Ectodermal cell (in vitro differentiated cells): ENCODE results near the gene GOLGA8R. TPM values are rescaled to one million over a fixed set of nuclear protein-coding genes. Genes with fewer than 3 reads are reported as not detected.
"Not testable (repeated sequence)": the region's sequence is repeated elsewhere in the genome, so short reads cannot be mapped to it uniquely, and the experiment has no call there.

Experiments used
- H3K27ac ChIP-seq: 2 replicates; pipeline ENCODE4 v1.7.0; 2013; ENCODE audit warnings: mild to moderate bottlenecking, low read depth, low read length; ENCODE audit not compliant: insufficient read depth, poor library complexity, severe bottlenecking
- H3K27me3 ChIP-seq: 2 replicates; pipeline ENCODE4 v1.7.0; 2013; ENCODE audit warnings: mild to moderate bottlenecking, low read length; ENCODE audit not compliant: insufficient read depth, control insufficient read depth, poor library complexity, severe bottlenecking
- H3K36me3 ChIP-seq: one replicate; pipeline ENCODE4 v1.7.0; 2013; ENCODE audit warnings: low read length; ENCODE audit not compliant: control insufficient read depth, insufficient read depth
- H3K4me1 ChIP-seq: one replicate; pipeline ENCODE4 v1.7.0; 2013; ENCODE audit warnings: low read length; ENCODE audit not compliant: control insufficient read depth, insufficient read depth
- H3K4me3 ChIP-seq: 2 replicates; pipeline ENCODE4 v1.7.0; 2013; ENCODE audit warnings: low read depth, low read length, control low read depth; ENCODE audit not compliant: insufficient read depth
- H3K9me3 ChIP-seq: 2 replicates; pipeline ENCODE4 v1.7.0; 2013; ENCODE audit warnings: mild to moderate bottlenecking, low read length, moderate library complexity; ENCODE audit not compliant: control insufficient read depth
- WGBS, 2 experiments: methylation state at CpG; one replicate each; pipeline ENCODE4 v1.1.7; 2013; ENCODE audit warnings: missing lambda C conversion rate in 2 of 2; 5-methylcytosine and 5-hydroxymethylcytosine counted together
- polyA plus RNA-seq, 4 experiments: library from polyadenylated mRNA; stranded (reverse); fragments of 50-300 nt; gene quantifications; one replicate each; pipeline ENCODE4 v1.2.3, GENCODE V29; 2013

GOLGA8R gene, protein sequence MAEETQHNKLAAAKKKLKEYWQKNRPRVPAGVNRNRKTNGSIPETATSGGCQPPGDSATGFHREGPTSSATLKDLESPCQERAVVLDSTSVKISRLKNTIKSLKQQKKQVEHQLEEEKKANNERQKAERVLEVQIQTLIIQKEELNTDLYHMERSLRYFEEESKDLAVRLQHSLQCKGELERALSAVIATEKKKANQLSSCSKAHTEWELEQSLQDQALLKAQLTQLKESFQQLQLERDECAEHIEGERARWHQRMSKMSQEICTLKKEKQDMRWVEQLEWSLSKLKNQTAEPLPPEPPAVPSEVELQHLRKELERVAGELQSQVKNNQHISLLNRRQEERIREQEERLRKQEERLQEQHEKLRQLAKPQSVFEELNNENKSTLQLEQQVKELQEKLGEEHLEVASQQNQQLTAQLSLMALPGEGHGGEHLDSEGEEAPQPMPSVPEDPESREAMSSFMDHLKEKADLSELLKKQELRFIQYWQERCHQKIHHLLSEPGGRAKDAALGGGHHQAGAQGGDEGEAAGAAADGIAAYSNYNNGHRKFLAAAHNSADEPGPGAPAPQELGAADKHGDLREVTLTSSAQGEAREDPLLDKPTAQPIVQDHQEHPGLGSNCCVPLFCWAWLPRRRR
- not detected for polyA plus RNA-seq (2013, experiment 1 of 4)
- polyA plus RNA-seq (2013, experiment 2 of 4): not detected
- polyA plus RNA-seq (2013, experiment 3 of 4): not detected
- not detected for polyA plus RNA-seq (2013, experiment 4 of 4)

DNA sequence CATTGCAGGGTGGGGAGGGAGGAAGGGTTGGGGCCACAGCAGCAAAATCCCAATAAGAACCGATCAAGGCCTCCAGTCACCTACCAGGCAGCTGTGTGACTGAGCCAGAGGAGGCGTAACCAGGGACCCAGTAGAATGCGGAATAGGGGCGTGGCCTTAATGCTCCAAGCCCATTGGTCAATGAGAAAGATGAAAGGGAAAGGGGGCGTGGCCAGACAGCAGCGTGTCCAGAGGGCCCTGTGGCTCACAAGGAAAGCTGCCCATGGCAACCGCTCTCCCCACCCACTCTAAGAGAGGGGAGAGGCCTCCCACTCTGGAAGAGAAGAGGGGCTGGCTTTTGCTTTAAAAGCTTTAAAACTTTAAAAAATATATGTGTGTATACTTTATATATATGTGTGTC lies at the start of gene GOLGA8R:
TSS of gene GOLGA8R (minus strand) at position 101 of the 400 bp plus-strand sequence. CDS start at position 3, 98 bp downstream.
- H3K4me1 ChIP-seq, H3K4me3 ChIP-seq, H3K36me3 ChIP-seq, H3K9me3 ChIP-seq, H3K27me3 ChIP-seq, H3K27ac ChIP-seq: not testable (repeated sequence)
- WGBS, 2 experiments: no CpG with 5 or more reads among the region's 7 CpGs

DNA sequence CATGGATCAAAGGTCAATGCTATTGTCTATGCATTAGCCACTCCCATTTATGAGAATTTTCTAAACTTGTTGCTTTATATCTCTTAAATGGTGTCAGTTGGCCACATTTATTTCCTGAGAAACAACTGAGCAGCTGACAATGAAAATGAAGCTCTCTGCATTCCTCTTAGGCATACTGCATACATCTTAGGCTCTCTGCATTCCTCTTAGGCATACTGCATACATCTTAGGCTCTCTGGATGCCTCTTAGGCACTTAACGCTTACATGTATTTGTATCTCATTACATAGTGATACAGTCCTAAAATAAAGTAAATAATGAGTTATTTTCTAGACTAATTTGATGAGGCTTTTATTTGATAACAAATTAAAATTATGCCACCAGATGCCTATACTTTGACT lies 49.8 kb upstream of the GOLGA8R start:
- H3K27ac ChIP-seq, H3K36me3 ChIP-seq, H3K4me1 ChIP-seq, H3K27me3 ChIP-seq, H3K4me3 ChIP-seq, H3K9me3 ChIP-seq: not testable (repeated sequence)
- WGBS, 2 experiments: no CpG with 5 or more reads among the region's 1 CpG

- not testable (repeated sequence) for H3K27ac ChIP-seq, H3K4me3 ChIP-seq, H3K27me3 ChIP-seq, H3K4me1 ChIP-seq, H3K36me3 ChIP-seq, H3K9me3 ChIP-seq
- WGBS, 2 experiments: no CpG with 5 or more reads among the region's 9 CpGs
Measured at GRCh38 chr15:30462176-30462575, 48.1 kb upstream of the GOLGA8R start.

DNA sequence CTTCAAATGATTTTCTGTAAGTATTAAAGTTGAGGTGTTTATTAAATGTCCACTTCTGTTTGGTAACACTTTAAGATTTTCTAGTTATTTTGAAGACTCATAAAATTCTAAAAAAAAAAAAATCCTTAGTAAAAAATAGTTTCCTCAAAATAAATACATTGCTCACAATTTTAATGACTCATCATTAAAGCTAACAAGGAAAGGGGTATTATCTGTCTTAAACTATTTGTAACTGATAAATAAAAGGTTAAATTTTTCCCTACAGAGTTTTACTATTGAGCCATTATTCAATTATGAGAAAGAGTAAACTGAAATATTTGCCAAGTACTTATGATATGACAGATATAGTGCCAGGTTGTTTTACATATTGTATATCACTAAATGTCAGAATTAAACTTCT lies 38.6 kb upstream of the GOLGA8R start:
- H3K27ac ChIP-seq, H3K36me3 ChIP-seq, H3K4me1 ChIP-seq, H3K27me3 ChIP-seq, H3K4me3 ChIP-seq, H3K9me3 ChIP-seq: not testable (repeated sequence)

- not testable (repeated sequence) for H3K27me3 ChIP-seq, H3K4me1 ChIP-seq, H3K4me3 ChIP-seq, H3K36me3 ChIP-seq, H3K9me3 ChIP-seq, H3K27ac ChIP-seq
- no CpG with 5 or more reads among the region's 3 CpGs for WGBS, 2 experiments
Measured at GRCh38 chr15:30438348-30438747, 24.3 kb upstream of the GOLGA8R start.

DNA sequence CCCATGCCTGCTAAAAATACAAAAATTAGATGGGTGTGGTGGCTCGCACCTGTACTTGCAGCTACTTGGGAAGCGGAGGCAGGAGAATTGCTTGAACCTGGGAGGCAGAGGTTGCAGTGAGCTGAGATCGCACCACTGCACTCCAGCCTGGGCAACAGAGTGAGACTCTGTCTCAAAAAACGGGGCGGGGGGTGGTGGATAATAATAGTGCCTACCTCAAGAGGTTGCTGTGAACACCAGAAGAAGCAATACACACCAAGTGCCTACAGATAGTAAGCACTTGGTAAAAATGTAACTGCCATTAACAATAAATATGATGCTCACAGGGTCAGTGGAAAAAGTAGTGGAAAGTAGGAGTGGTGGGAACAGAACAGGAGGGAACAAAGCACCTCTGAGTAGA lies 21.8 kb upstream of the GOLGA8R start:
- H3K27ac ChIP-seq, H3K27me3 ChIP-seq, H3K9me3 ChIP-seq, H3K4me3 ChIP-seq, H3K4me1 ChIP-seq, H3K36me3 ChIP-seq: not testable (repeated sequence)
- whole genome bisulfite sequencing, 2 experiments: 90 to 94% methylated on average over 2 of the region's 5 CpGs

GRCh38 chr15:30420723-30421122 lies 6.7 kb upstream of the GOLGA8R start:
- H3K4me3 ChIP-seq, H3K9me3 ChIP-seq, H3K36me3 ChIP-seq, H3K4me1 ChIP-seq, H3K27me3 ChIP-seq, H3K27ac ChIP-seq: not testable (repeated sequence)
- 91 to 98% methylated on average over 4 to 6 of the region's 6 CpGs for WGBS, 2 experiments

DNA sequence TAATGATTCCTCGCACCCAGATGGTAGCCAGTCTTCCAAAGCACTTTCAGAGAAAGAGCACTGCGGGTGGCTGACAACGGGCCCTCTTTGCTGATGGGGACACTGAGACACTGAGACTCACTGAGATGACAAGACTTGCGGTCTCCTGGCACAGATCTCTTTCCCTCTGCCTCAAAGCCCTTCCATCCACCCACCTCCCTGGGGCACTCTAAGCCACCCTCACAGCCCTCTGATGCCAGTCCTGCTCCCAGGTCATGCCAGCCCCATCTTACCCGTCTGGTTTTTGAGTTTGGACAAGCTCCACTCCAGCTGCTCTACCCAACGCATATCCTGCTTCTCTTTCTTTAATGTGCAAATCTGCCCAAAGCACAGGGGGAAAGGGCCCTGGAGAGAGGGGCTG lies 6.4 kb downstream of the GOLGA8R start:
- not testable (repeated sequence) for H3K4me3 ChIP-seq

DNA sequence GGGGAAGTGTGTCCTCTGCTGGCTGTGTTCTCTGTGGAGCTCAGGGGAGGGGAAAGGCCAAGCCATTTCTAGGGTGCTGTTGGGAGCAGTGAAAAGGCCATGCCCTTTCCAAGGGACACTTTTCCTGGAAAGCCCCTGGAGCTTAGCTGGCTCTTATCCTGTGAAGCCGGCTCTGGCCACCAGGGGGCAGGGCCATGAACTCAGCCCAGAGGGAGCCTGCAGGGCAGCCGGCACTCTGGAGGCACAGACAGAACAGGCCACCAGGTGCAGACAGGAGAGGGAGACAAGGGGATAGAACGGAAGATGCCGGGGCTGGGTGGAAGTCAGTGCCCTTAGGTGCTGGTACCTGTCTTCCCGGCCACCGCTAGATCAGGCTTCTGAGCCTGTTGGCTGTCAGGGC lies 15.1 kb downstream of the GOLGA8R start:
- not testable (repeated sequence) for H3K27me3 ChIP-seq, H3K4me1 ChIP-seq, H3K9me3 ChIP-seq, H3K36me3 ChIP-seq, H3K4me3 ChIP-seq, H3K27ac ChIP-seq
- WGBS, 2 experiments: 0% methylated on average over 1 of the region's 6 CpGs

More for the DNA sequence above, 6.4 kb downstream of the GOLGA8R start:
- H3K4me1 ChIP-seq, H3K9me3 ChIP-seq, H3K27me3 ChIP-seq, H3K36me3 ChIP-seq, H3K27ac ChIP-seq: not testable (repeated sequence)
- 86 to 91% methylated on average over 4 to 5 of the region's 6 CpGs for WGBS, 2 experiments

GRCh38 chr15:30393664-30393991 lies 20.4 kb downstream of the GOLGA8R start:
- not testable (repeated sequence) for H3K27ac ChIP-seq, H3K4me1 ChIP-seq, H3K4me3 ChIP-seq, H3K36me3 ChIP-seq, H3K27me3 ChIP-seq, H3K9me3 ChIP-seq
- no CpG with 5 or more reads among the region's 23 CpGs for WGBS, 2 experiments
